Dendritic cell treated with granulocyte-macrophage colony-stimulating factor and Interleukin-4, amounts not matched to agents 40 ng/mL and 50 ng/mL, for 4 days (primary cell): Measurements from ENCODE around the gene CCSER1.

Source experiments
- H3K27ac Mint-ChIP-seq: one replicate; pipeline ENCODE4 v1.8.0; 2022; ENCODE audit warnings: mild to moderate bottlenecking, mixed read lengths
- H3K27me3 Mint-ChIP-seq: one replicate; pipeline ENCODE4 v1.8.0; 2022; ENCODE audit warnings: mild to moderate bottlenecking, mixed read lengths
- H3K36me3 Mint-ChIP-seq: one replicate; pipeline ENCODE4 v1.8.0; 2022; ENCODE audit warnings: low read depth, mixed read lengths
- H3K4me1 Mint-ChIP-seq: one replicate; pipeline ENCODE4 v1.8.0; 2022; ENCODE audit warnings: low read depth, mixed read lengths
- H3K4me3 Mint-ChIP-seq: one replicate; pipeline ENCODE4 v1.8.0; 2022; ENCODE audit warnings: mild to moderate bottlenecking, moderate library complexity, mixed read lengths
- H3K9me3 Mint-ChIP-seq: one replicate; pipeline ENCODE4 v1.8.0; 2022; ENCODE audit warnings: mixed read lengths
- intact Hi-C: fragments of 100-400 bp; cut with micrococcal nuclease; formaldehyde crosslinking; loops from one replicate; pipeline ENCODE4 v1.15.0; 2022

Gene CCSER1

GRCh38 chr4:90187148-90187884 is 60.1 kb downstream of the CCSER1 start:
- intact Hi-C loops: no loop called here
- Mint-ChIP-seq H3K4me3 (no peak overlapping the region), H3K36me3 (no peaks in the 10 kb centered on the region), H3K9me3 (no peaks in the 10 kb centered on the region), H3K4me1 (no peaks in the 10 kb centered on the region), H3K27ac (no peak overlapping the region), H3K27me3 (no peaks in the 10 kb centered on the region)

GRCh38 chr4:90189178-90189577 is 62.0 kb downstream of the CCSER1 start:
- Mint-ChIP-seq H3K27ac (no peak overlapping the region), H3K4me3 (no peak overlapping the region), H3K4me1 (no peaks in the 10 kb centered on the region), H3K9me3 (no peaks in the 10 kb centered on the region), H3K36me3 (no peaks in the 10 kb centered on the region), H3K27me3 (no peaks in the 10 kb centered on the region)
- intact Hi-C loops: no loop called here

- H3K27me3 Mint-ChIP-seq: no peaks in the 10 kb centered on the region
- H3K36me3 Mint-ChIP-seq: no peaks in the 10 kb centered on the region
- intact Hi-C loops: no loop called here
- H3K4me1 Mint-ChIP-seq: peaks cover under 1% of the 10 kb centered on the region
- no peaks in the 10 kb centered on the region for H3K9me3 Mint-ChIP-seq
- H3K27ac Mint-ChIP-seq: no peak overlapping the region
- H3K4me3 Mint-ChIP-seq: no peak overlapping the region
These were observed 62.8 kb downstream of the CCSER1 start for GRCh38 chr4:90189946-90190345.

- no peaks in the 10 kb centered on the region for H3K36me3 Mint-ChIP-seq
- H3K27ac Mint-ChIP-seq: no peak overlapping the region
- no peak overlapping the region for H3K4me3 Mint-ChIP-seq
- H3K4me1 Mint-ChIP-seq: peaks cover 5% of the 10 kb centered on the region
- H3K27me3 Mint-ChIP-seq: no peaks in the 10 kb centered on the region
- intact Hi-C loops: no loop called here
- H3K9me3 Mint-ChIP-seq: no peaks in the 10 kb centered on the region
These were observed 63.3 kb downstream of the CCSER1 start for GRCh38 chr4:90190525-90190924.

- H3K4me1 Mint-ChIP-seq: peaks cover 5% of the 10 kb centered on the region
- intact Hi-C loops: no loop called here
These were observed 71.1 kb downstream of the CCSER1 start for GRCh38 chr4:90198086-90198847.

GRCh38 chr4:90207887-90208454 is 80.8 kb downstream of the CCSER1 start:
- intact Hi-C loops: no loop called here
- Mint-ChIP-seq H3K36me3 (no peaks in the 10 kb centered on the region), H3K27me3 (no peaks in the 10 kb centered on the region), H3K4me3 (no peak overlapping the region), H3K27ac (no peak overlapping the region), H3K9me3 (peaks cover 48% of the 10 kb centered on the region), H3K4me1 (no peaks in the 10 kb centered on the region)

More at GRCh38 chr4:90198086-90198847, 71.1 kb downstream of the CCSER1 start:
- Mint-ChIP-seq H3K27ac (no peak overlapping the region), H3K27me3 (no peaks in the 10 kb centered on the region), H3K9me3 (peaks cover 2% of the 10 kb centered on the region), H3K4me3 (no peak overlapping the region), H3K36me3 (no peaks in the 10 kb centered on the region)

- intact Hi-C loops: no loop called here
- Mint-ChIP-seq H3K4me3 (no peak overlapping the region), H3K36me3 (no peaks in the 10 kb centered on the region)
These were observed 82.7 kb downstream of the CCSER1 start for GRCh38 chr4:90209922-90210321.

GRCh38 chr4:90211174-90211573 is 84.0 kb downstream of the CCSER1 start:
- Mint-ChIP-seq H3K4me1 (no peaks in the 10 kb centered on the region), H3K36me3 (no peaks in the 10 kb centered on the region), H3K4me3 (no peak overlapping the region), H3K27ac (no peak overlapping the region), H3K9me3 (peaks cover 19% of the 10 kb centered on the region), H3K27me3 (no peaks in the 10 kb centered on the region)
- intact Hi-C loops: no loop called here

More at GRCh38 chr4:90209922-90210321, 82.7 kb downstream of the CCSER1 start:
- H3K27me3 Mint-ChIP-seq: no peaks in the 10 kb centered on the region
- no peak overlapping the region for H3K27ac Mint-ChIP-seq
- no peaks in the 10 kb centered on the region for H3K4me1 Mint-ChIP-seq
- peaks cover 30% of the 10 kb centered on the region for H3K9me3 Mint-ChIP-seq

GRCh38 chr4:90215286-90215685 is 88.1 kb downstream of the CCSER1 start:
- no peaks in the 10 kb centered on the region for H3K9me3 Mint-ChIP-seq
- no peaks in the 10 kb centered on the region for H3K4me1 Mint-ChIP-seq
- intact Hi-C loops: no loop called here
- H3K4me3 Mint-ChIP-seq: no peak overlapping the region
- H3K27ac Mint-ChIP-seq: no peak overlapping the region
- H3K36me3 Mint-ChIP-seq: no peaks in the 10 kb centered on the region
- H3K27me3 Mint-ChIP-seq: no peaks in the 10 kb centered on the region

GRCh38 chr4:90219822-90220221 is 92.6 kb downstream of the CCSER1 start:
- Mint-ChIP-seq H3K36me3 (no peaks in the 10 kb centered on the region), H3K9me3 (no peaks in the 10 kb centered on the region), H3K27ac (no peak overlapping the region), H3K4me1 (no peaks in the 10 kb centered on the region), H3K27me3 (no peaks in the 10 kb centered on the region), H3K4me3 (no peak overlapping the region)
- intact Hi-C loops: no loop called here

GRCh38 chr4:90220459-90220858 is 93.3 kb downstream of the CCSER1 start:
- Mint-ChIP-seq H3K4me1 (no peaks in the 10 kb centered on the region), H3K9me3 (no peaks in the 10 kb centered on the region), H3K27ac (no peak overlapping the region), H3K4me3 (no peak overlapping the region), H3K36me3 (no peaks in the 10 kb centered on the region), H3K27me3 (no peaks in the 10 kb centered on the region)
- intact Hi-C loops: no loop called here

- Mint-ChIP-seq H3K9me3 (peaks cover 32% of the 10 kb centered on the region), H3K4me3 (no peak overlapping the region), H3K4me1 (no peaks in the 10 kb centered on the region), H3K27me3 (no peaks in the 10 kb centered on the region), H3K36me3 (no peaks in the 10 kb centered on the region), H3K27ac (no peak overlapping the region)
- intact Hi-C loops: no loop called here
These were observed 99.5 kb downstream of the CCSER1 start for GRCh38 chr4:90226734-90227133.

- H3K4me3 Mint-ChIP-seq: no peak overlapping the region
- H3K27me3 Mint-ChIP-seq: no peaks in the 10 kb centered on the region
- intact Hi-C loops: no loop called here
- H3K9me3 Mint-ChIP-seq: peaks cover 32% of the 10 kb centered on the region
- no peaks in the 10 kb centered on the region for H3K36me3 Mint-ChIP-seq
- H3K4me1 Mint-ChIP-seq: no peaks in the 10 kb centered on the region
- no peak overlapping the region for H3K27ac Mint-ChIP-seq
These were observed 100.0 kb downstream of the CCSER1 start for GRCh38 chr4:90227177-90227576.

- H3K36me3 Mint-ChIP-seq: no peaks in the 10 kb centered on the region
- H3K9me3 Mint-ChIP-seq: no peaks in the 10 kb centered on the region
- H3K27me3 Mint-ChIP-seq: no peaks in the 10 kb centered on the region
- no peak overlapping the region for H3K27ac Mint-ChIP-seq
- intact Hi-C loops: no loop called here
- H3K4me1 Mint-ChIP-seq: no peaks in the 10 kb centered on the region
- H3K4me3 Mint-ChIP-seq: no peak overlapping the region
These were observed 107.8 kb downstream of the CCSER1 start for GRCh38 chr4:90234916-90235547.
